ENCODE measurements around the gene LPP. TPM values are rescaled to one million over a fixed set of nuclear protein-coding genes. Genes with fewer than 3 reads are reported as not detected.

The LPP gene
- total and polyA plus RNA-seq, 8 donors = 23.1 to 220 (median 26.7) TPM

DNA sequence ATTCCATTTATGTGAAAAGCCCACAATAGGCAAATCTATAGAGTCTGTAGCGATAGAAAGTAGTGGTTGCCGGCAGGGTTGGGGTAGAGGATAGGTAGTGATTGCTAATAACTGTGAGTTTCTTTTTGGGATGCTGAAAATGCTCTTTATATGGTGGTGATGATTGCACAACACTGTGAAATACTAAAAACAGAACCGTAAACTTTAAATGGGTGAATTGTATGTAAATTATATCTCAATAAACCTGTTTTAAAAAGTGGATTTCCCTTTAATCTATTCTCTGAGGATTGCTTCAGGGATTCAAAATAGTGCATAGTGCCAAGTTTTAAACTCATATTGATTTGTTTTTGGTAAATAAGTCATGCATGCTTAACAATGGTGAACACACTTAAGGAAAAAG, 140.2 kb downstream of the LPP start:
- DNase-seq (no peak), ATAC-seq (no peak)
- Histone ChIP-seq H3K9me3 (no peaks in the 10 kb centered on the region), H3K4me3 (no peak overlapping the region), H3K27me3 (no peaks in the 10 kb centered on the region), H3K36me3 (no peaks in the 10 kb centered on the region), H3K4me1 (peaks cover 27 to 63% of the 10 kb centered on the region in 2 donors), H3K27ac (peak overlapping the region; percentile 52 to 79)
- intact Hi-C loops (cut with DNase I) = no loop called here
- TF ChIP-seq, protein P1, sequence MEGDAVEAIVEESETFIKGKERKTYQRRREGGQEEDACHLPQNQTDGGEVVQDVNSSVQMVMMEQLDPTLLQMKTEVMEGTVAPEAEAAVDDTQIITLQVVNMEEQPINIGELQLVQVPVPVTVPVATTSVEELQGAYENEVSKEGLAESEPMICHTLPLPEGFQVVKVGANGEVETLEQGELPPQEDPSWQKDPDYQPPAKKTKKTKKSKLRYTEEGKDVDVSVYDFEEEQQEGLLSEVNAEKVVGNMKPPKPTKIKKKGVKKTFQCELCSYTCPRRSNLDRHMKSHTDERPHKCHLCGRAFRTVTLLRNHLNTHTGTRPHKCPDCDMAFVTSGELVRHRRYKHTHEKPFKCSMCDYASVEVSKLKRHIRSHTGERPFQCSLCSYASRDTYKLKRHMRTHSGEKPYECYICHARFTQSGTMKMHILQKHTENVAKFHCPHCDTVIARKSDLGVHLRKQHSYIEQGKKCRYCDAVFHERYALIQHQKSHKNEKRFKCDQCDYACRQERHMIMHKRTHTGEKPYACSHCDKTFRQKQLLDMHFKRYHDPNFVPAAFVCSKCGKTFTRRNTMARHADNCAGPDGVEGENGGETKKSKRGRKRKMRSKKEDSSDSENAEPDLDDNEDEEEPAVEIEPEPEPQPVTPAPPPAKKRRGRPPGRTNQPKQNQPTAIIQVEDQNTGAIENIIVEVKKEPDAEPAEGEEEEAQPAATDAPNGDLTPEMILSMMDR (IDR thresholded peaks at IDR 0.05) = no peak

DNA sequence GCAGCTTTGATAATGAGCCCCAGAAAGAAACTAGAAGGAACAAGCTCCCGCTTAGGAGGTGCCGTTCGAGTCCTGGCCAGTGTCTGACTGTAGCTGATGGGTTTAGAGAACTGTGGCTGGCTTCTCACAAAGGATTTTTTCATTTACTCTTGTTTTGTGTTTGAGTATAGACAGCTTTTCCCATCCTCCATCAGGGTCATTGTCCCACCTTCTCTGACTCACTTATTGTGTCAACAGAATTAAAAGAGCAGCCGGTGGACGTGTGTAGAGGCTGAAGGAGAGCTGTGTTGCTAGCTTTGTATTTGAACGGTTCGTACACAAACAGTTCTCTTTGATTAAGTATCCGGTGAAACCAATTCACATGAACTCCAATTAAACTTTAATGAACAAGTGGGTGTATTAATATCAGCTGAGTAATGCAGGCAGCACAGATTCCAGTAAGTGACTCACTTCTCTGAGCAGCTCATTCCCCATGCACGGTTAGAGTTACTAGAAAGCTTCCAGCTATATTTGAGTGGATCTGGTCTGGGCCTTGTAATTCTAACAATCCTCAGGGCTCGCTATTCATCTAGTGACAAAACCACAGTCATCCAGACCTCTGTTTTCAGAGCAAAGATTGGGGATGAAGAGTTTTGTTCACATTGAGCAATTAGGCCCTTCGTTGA, 141.0 kb downstream of the LPP start:
- H3K4me1 ChIP-seq = peaks cover 27 to 70% of the 10 kb centered on the region in 2 donors
- DNase-seq = no peak
- no peaks in the 10 kb centered on the region for H3K27me3 ChIP-seq
- no peaks in the 10 kb centered on the region for H3K36me3 ChIP-seq
- no peak overlapping the region for H3K4me3 ChIP-seq
- H3K9me3 ChIP-seq = no peaks in the 10 kb centered on the region
- peak overlapping the region; percentile 52 to 79 for H3K27ac ChIP-seq
- peak; percentile 87 for ATAC-seq
- TF ChIP-seq, protein P1 (IDR thresholded peaks at IDR 0.05) = no peak
- intact Hi-C loops (cut with DNase I) = no loop called here

DNA sequence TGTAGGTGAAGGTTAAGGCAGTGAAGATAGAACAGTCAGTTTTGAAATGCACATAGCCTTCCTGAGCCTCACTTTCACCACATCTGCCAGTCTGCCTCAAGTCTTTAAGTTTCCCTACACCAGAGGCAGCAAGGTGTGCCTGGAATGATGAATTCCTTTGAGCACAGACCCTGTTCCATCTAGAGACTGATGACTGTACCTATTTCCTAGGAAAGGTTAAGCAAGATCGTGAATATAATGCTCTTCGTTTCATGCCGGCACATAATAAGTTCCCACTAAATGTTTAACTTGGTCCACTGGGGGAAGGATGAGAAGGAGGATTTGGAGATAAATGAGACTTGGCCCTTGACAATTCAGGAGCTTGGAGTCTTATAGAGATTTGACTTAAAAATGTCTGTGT, 141.9 kb downstream of the LPP start:
- H3K27me3 ChIP-seq = no peaks in the 10 kb centered on the region
- ATAC-seq = no peak
- peak overlapping the region; percentile 52 to 79 for H3K27ac ChIP-seq
- H3K36me3 ChIP-seq = no peaks in the 10 kb centered on the region
- no peak overlapping the region for H3K4me3 ChIP-seq
- DNase-seq = no peak
- H3K9me3 ChIP-seq = no peaks in the 10 kb centered on the region
- TF ChIP-seq, protein P1 (IDR thresholded peaks at IDR 0.05) = no peak
- peaks cover 27 to 70% of the 10 kb centered on the region in 2 donors for H3K4me1 ChIP-seq
- intact Hi-C loops (cut with DNase I) = no loop called here

DNA sequence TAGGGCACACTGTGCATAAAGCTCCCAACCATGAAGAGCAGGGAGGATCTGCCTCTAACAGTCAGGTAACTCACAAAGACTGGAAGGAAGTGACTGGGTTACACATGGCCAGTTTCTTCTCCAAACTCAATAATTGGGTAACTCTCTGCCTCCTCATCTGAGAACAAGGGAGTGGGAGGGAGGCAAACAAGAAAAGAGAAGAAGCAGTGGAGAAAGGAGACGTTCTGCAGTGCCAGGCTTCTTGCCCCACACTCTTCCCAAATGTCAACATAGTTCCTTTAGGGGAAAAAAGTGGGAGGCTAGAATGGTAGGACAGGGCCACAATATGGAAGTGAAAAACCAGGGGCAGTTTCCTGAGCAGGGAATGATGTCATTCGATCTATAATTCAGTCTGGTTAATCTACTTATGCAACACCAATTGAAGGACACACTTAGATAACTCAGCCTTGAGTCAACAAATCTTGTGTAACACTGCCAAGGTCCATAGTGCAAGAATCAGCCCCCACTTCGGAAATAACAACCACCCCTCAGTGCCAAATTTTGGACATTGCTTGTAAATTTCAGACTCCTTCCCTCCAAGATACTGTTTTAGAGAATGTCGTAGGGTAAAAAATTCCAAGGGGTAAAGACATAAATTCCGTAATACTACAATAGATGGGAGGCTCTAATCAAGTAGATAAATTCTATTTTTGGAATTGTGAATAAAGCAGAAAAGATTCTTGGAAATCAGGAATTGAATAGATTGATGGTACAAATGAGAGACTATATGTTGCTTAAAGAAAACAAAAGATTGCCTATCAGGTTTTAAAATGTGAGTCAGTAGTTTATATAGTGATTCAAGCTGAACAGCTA, 143.0 kb downstream of the LPP start:
- TF ChIP-seq, protein P1 (IDR thresholded peaks at IDR 0.05) = no peak
- Histone ChIP-seq H3K27me3 (no peaks in the 10 kb centered on the region), H3K9me3 (no peaks in the 10 kb centered on the region), H3K4me3 (no peak overlapping the region), H3K27ac (peak overlapping the region; percentile 52 to 79), H3K36me3 (no peaks in the 10 kb centered on the region), H3K4me1 (peaks cover 27 to 68% of the 10 kb centered on the region in 2 donors)
- DNase-seq (peak in 1 of 4 donors; percentile 54), ATAC-seq (peak; percentile 49)
- intact Hi-C loops (cut with DNase I) = no loop called here

DNA sequence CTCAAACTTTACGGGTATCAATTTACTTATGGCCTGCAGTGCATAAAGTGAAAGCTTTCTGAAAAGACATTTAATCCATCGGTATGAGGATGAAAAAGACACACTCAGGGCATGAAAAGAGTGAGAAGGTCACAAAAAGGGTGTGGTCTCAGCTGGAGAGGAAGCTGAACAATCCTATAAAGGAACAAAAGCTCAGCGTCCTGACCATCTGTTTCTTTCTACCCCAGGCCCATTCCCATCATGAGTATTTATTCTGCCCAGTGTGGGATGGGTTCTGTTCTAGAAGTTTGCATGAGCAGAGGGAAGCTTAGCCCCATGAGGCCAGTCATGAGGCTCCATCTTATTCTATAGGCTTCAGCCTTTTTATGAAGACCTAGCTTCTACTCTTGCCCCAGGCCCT, 144.6 kb downstream of the LPP start:
- Histone ChIP-seq H3K9me3 (no peaks in the 10 kb centered on the region), H3K4me1 (peaks cover 27 to 62% of the 10 kb centered on the region in 2 donors), H3K36me3 (no peaks in the 10 kb centered on the region), H3K27ac (no peak overlapping the region), H3K4me3 (no peak overlapping the region), H3K27me3 (no peaks in the 10 kb centered on the region)
- intact Hi-C loops (cut with DNase I) = no loop called here
- no peak for DNase-seq
- TF ChIP-seq, protein P1 (IDR thresholded peaks at IDR 0.05) = no peak
- ATAC-seq = no peak

All from left lung (tissue), 10 donors.